K562 treated with DMSO at 1 percent for 24 hours (cell line): ENCODE results near the gene HTT. TPM values are rescaled to one million over a fixed set of nuclear protein-coding genes. Genes with fewer than 3 reads are reported as not detected.

Source experiments
- total RNA-seq: library from RNA; unstranded; fragments of 300-600 nt; gene quantifications from 2 replicates; pipeline ENCODE4 v1.2.3, GENCODE V29; 2022; ENCODE audit warnings: low read depth; ENCODE audit not compliant: insufficient read depth

HTT gene
- total RNA-seq: 18.6 and 21.1 TPM in 2 replicates

GRCh38 chr4:3074078-3074845 lies at the start of gene HTT, which contains the start of gene HTT-AS:
Gene HTT (plus strand): TSS chr4:3074681. CDS start chr4:3074826, 145 bp downstream.
Gene HTT-AS (minus strand): TSS chr4:3074538.

GRCh38 chr4:3248811-3249661 lies 174.6 kb downstream of the HTT start, which contains the start of gene MSANTD1:
Gene MSANTD1 (plus strand): TSS chr4:3249159. CDS start chr4:3249223, 64 bp downstream.

GRCh38 chr4:3292571-3293400 lies 218.3 kb downstream of the HTT start, which contains the start of gene RGS12:
Gene RGS12 (plus strand): TSS chr4:3293021. CDS start chr4:3316171, 23,150 bp downstream.

Other genes starting within 250 kb of the HTT start
- 122 and 144 TPM in 2 replicates for gene ADD1, start 230.8 kb upstream of the HTT start, total RNA-seq
- gene NOP14, start 111.3 kb upstream of the HTT start, total RNA-seq: 28.3 and 29.2 TPM in 2 replicates
- 3.9 and 4.1 TPM in 2 replicates for gene GRK4, start 111.1 kb upstream of the HTT start, total RNA-seq
- not detected in 2 replicates for gene HTT-AS, start 143 bp upstream of the HTT start, total RNA-seq
- gene MSANTD1, start 174.5 kb downstream of the HTT start, total RNA-seq: 0.73 and 0.79 TPM in 2 replicates
- gene RGS12, start 218.3 kb downstream of the HTT start, total RNA-seq: 15.3 and 33.6 TPM in 2 replicates